ENCODE data around the gene STK25.

STK25 gene

DNA sequence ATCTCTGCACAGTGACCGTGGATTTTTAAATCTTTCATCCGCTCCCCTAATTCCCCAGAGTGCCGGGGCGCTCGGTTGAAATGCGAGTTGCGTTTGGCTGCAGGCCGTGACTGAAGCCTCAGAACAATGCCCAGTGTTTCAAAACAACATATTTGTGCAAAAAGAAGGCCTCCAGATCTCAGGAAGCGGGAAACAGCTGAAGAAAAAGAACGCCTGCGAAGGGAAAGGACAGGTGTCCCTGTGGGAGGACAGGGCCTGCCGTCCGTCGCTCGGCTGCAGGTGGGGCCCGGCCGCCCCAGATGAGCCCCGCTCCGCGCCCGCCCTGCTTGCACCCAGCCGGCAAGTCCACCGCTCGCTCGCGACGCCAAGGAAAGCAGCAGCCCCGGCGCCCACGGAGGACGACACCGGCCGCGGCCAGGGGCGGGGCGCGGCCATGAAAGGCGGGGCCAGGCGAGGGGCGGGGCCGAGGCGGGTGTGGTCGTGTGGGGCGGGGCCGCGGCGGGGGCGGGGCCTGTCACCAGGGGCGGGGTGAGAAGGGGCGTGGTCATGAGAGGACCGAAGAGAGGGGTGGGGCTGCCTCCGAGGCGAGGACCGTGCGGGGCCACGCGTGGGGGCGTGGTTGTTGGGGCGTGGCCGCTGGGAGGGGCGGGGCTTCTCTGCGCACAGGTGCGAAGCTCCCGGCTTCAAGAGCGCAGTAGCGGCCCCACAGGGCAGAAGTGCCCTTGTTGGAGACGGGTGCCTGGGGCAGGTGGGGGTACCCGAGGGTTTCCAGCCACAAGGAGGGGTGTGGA lies 32.6 kb upstream of the STK25 start:
- no peaks in the 10 kb centered on the region for H3K36me3 ChIP-seq
- H3K27me3 ChIP-seq, result peaks cover 18% of the 10 kb centered on the region
- peak overlapping the region; percentile 41 for H3K4me3 ChIP-seq (ENCODE audit: low read depth, low read length)
- DNase-seq, result peak; percentile 82
- TF ChIP-seq, protein P1, sequence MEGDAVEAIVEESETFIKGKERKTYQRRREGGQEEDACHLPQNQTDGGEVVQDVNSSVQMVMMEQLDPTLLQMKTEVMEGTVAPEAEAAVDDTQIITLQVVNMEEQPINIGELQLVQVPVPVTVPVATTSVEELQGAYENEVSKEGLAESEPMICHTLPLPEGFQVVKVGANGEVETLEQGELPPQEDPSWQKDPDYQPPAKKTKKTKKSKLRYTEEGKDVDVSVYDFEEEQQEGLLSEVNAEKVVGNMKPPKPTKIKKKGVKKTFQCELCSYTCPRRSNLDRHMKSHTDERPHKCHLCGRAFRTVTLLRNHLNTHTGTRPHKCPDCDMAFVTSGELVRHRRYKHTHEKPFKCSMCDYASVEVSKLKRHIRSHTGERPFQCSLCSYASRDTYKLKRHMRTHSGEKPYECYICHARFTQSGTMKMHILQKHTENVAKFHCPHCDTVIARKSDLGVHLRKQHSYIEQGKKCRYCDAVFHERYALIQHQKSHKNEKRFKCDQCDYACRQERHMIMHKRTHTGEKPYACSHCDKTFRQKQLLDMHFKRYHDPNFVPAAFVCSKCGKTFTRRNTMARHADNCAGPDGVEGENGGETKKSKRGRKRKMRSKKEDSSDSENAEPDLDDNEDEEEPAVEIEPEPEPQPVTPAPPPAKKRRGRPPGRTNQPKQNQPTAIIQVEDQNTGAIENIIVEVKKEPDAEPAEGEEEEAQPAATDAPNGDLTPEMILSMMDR (IDR thresholded peaks at IDR 0.05; ENCODE audit: low read depth, low read length), result no peak
- peaks cover 2% of the 10 kb centered on the region; the same call in 1 of the 2 replicates for H3K9me3 ChIP-seq
- H3K4me1 ChIP-seq, result peaks cover 5% of the 10 kb centered on the region; the same call in 1 of the 2 replicates

- H3K27me3 ChIP-seq, result peaks cover 18% of the 10 kb centered on the region
- TF ChIP-seq, protein P1 (IDR thresholded peaks at IDR 0.05; ENCODE audit: low read depth, low read length), result no peak
Measured at GRCh38 chr2:241540401-241540770, 32.0 kb upstream of the STK25 start.

DNA sequence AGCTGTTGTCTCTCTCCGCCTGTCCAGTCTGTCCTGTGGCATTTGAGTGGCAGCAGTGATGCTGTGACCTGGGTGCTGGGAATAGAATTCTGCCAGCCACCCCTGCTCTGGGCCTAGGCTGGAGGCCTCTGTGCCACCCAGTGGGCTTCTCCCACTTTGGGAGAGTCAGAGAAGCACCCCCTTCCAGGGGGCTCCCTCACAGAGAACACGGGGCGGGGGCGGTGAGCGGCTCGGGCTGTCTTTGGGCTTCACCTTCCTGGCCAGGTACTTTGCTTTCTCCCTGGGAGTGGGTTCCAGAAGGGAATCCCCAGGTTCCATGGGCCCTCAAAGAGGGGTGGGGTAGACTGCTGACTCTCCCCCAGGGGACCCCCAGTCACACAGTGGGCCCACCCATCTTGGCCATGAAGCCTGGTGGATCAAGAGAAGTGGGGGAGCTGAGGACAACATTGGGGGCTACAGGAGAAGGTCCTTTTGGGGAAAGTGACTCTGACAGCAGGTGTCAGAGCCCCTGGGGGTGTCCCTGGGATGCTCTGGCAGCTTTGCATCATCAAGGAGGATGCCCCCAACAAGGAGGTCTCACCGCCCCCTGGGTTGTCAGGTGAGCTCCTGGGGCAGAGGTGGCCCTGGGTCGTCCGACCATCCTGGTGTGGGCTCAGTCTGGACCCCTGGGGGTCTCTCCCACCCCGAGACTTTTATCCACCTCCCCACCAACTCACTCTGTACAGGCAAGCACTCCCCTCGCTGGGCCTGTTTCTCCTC lies 31.4 kb upstream of the STK25 start:
- Histone ChIP-seq H3K9me3 (peaks cover 2% of the 10 kb centered on the region; the same call in 1 of the 2 replicates), H3K27me3 (peaks cover 18% of the 10 kb centered on the region), H3K4me1 (peaks cover 5% of the 10 kb centered on the region; the same call in 1 of the 2 replicates), H3K4me3 (ENCODE audit: low read depth, low read length) (no peak overlapping the region), H3K36me3 (no peaks in the 10 kb centered on the region)
- DNase-seq, result no peak
- TF ChIP-seq, protein P1 (IDR thresholded peaks at IDR 0.05; ENCODE audit: low read depth, low read length), result no peak

More at GRCh38 chr2:241540401-241540770, 32.0 kb upstream of the STK25 start:
- Histone ChIP-seq H3K9me3 (peaks cover 2% of the 10 kb centered on the region; the same call in 1 of the 2 replicates), H3K36me3 (no peaks in the 10 kb centered on the region), H3K4me3 (ENCODE audit: low read depth, low read length) (peak overlapping the region; percentile 41; the same call in 1 of the 2 replicates), H3K4me1 (peaks cover 5% of the 10 kb centered on the region; the same call in 1 of the 2 replicates)
- DNase-seq, result no peak

GRCh38 chr2:241538838-241539615 lies 30.6 kb upstream of the STK25 start:
- H3K9me3 ChIP-seq, result peaks cover 2% of the 10 kb centered on the region; the same call in 1 of the 2 replicates
- TF ChIP-seq, protein P1 (IDR thresholded peaks at IDR 0.05; ENCODE audit: low read depth, low read length), result no peak
- H3K36me3 ChIP-seq, result no peaks in the 10 kb centered on the region

GRCh38 chr2:241535871-241536655 lies 27.7 kb upstream of the STK25 start:
- no peak for DNase-seq
- Histone ChIP-seq H3K9me3 (no peaks in the 10 kb centered on the region), H3K27me3 (no peaks in the 10 kb centered on the region), H3K4me1 (no peaks in the 10 kb centered on the region), H3K4me3 (ENCODE audit: low read depth, low read length) (no peak overlapping the region), H3K36me3 (no peaks in the 10 kb centered on the region)
- TF ChIP-seq, protein P1 (IDR thresholded peaks at IDR 0.05; ENCODE audit: low read depth, low read length), result no peak

More at GRCh38 chr2:241538838-241539615, 30.6 kb upstream of the STK25 start:
- Histone ChIP-seq H3K4me3 (ENCODE audit: low read depth, low read length) (no peak overlapping the region), H3K27me3 (peaks cover 18% of the 10 kb centered on the region), H3K4me1 (peaks cover 5% of the 10 kb centered on the region; the same call in 1 of the 2 replicates)
- no peak for DNase-seq

Measured in BE2C (cell line).